GM18499 (cell line): ENCODE data around the gene EPM2AIP1.
"Not testable (repeated sequence)": the region's sequence is repeated elsewhere in the genome, so short reads cannot be mapped to it uniquely, and the experiment has no call there.

Experiments used
- ATAC-seq: cut with Tn5 transposase; IDR thresholded peaks from one replicate; pipeline ENCODE4 v1.9.1; 2021; ENCODE audit warnings: moderate number of reproducible peaks; ENCODE audit not compliant: insufficient read depth, unreplicated experiment

The EPM2AIP1 gene

DNA sequence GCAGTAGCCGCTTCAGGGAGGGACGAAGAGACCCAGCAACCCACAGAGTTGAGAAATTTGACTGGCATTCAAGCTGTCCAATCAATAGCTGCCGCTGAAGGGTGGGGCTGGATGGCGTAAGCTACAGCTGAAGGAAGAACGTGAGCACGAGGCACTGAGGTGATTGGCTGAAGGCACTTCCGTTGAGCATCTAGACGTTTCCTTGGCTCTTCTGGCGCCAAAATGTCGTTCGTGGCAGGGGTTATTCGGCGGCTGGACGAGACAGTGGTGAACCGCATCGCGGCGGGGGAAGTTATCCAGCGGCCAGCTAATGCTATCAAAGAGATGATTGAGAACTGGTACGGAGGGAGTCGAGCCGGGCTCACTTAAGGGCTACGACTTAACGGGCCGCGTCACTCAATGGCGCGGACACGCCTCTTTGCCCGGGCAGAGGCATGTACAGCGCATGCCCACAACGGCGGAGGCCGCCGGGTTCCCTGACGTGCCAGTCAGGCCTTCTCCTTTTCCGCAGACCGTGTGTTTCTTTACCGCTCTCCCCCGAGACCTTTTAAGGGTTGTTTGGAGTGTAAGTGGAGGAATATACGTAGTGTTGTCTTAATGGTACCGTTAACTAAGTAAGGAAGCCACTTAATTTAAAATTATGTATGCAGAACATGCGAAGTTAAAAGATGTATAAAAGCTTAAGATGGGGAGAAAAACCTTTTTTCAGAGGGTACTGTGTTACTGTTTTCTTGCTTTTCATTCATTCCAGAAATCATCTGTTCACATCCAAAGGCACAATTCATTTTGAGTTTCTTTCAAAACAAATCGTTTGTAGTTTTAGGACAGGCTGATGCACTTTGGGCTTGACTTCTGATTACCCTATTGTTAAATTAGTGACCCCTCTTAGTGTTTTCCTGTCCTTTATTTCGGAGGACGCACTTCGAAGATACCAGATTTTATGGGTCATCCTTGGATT lies 674 bp upstream of the EPM2AIP1 start, which contains the start of gene MLH1:
Gene MLH1, plus strand, starts transcription at position 193 of the 958 bp plus-strand sequence. Its CDS starts 30 bp downstream, at position 223.
- ATAC-seq: peak; percentile 92

DNA sequence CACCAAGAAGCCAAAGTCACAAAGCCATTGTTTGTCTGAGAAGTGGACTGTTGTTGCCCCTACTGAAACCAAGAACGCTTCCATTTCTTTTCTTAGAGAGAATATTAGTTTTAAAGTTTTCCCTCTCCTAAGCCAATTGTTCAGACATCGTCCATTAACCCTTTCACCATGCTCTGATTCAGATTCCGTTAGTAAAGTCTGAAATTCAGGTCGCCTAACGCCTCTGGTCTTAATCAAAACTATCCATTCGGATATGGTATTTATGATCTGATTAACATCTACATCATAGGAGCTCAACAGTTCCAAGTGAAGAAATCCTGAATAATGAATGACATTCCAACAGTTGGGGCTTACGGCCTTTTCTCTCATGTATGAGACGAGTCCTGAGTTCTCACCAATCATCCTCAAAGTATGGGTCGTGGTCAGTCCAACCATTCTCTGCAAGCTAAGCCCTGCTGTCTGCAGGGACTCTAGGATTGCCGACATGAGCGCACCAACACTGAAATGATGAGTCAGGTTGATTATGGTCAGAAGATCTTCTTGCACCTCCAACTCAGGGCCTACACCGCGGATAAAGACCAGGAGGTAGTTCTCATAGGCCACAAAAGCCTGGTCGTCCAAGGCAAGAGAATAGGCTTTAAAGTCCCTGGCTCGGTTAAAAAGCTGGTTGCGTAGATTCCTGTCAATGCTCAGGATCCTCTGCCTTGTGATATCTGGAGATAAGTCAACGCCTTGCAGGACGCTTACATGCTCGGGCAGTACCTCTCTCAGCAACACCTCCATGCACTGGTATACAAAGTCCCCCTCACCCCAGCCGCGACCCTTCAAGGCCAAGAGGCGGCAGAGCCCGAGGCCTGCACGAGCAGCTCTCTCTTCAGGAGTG lies 767 bp downstream of the EPM2AIP1 start:
- ATAC-seq: no peak

DNA sequence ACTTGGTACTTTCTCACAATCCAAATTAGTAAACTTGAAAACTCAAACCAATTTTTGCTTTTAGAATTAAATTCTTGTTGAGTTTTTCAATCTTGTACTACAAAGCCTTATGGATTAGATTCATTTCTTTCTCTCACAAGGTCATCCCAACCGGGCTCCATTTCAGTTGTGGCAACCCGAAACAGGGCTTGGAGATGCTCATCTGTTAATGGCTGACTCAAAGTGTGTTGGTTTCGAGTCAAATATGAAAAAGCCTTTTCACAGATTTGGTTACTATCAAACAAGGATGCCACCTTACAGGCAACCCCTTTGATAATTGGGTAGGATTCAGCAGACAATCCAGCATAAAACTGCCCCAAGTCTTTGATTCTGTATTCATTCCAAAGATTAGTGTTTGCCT lies 1.8 kb downstream of the EPM2AIP1 start:
- no peak for ATAC-seq

DNA sequence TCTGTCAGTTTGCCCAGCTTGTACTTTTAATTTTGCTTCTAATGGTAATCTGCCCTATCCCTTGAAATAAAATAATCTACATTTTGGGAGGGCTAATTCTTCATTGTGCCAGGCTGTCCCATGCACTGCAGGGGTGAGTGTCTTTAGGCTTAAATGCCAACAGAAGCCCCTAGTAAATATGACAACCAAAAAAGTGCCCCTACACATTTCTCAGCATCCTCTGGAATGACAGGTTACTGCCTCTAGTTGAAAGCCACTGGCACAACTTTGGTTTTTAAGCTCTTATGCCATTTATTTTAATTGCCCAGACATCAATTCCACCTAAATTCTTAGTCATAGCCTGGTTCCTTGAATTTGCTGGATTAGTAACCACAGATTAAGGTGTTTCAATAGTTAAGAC lies 3.4 kb downstream of the EPM2AIP1 start:
- no peak for ATAC-seq

DNA sequence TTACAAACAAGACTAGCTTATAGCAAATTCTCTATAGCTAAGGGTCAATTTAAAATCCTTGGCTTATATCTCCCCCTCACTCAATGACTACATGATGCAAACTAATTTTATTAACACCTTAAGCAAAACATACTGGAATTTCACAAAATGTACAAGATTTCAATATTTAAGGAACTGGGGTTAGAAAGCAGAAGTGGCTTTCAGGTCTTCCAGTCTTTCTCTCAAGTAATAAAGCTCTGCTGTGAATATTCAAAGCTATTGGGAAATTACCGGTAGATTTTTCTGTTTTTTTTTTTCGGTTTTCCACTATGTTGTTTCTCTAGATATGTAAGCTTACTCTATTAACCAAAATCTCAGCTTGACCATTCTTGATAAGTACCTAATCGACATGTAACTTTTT lies 3.9 kb downstream of the EPM2AIP1 start:
- no peak for ATAC-seq

DNA sequence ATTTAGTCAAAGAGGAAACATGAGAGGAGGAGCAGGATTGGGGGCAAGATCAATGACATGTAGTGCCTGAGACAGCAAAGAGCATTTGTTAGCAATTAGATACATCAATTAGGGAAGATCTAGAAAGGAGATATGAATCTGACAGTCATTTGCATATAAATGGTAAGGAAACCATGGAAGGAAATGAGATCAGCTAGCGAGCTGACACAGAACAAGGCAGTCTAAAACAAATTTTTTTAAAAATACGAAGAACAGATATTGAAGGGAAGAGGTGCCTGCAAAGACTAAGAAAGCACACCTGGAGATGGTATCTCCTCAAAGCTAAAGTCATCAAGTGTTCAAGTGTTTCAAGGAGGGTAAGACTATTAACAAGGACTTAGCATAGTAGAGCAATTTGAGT lies 4.6 kb downstream of the EPM2AIP1 start:
- ATAC-seq: no peak

DNA sequence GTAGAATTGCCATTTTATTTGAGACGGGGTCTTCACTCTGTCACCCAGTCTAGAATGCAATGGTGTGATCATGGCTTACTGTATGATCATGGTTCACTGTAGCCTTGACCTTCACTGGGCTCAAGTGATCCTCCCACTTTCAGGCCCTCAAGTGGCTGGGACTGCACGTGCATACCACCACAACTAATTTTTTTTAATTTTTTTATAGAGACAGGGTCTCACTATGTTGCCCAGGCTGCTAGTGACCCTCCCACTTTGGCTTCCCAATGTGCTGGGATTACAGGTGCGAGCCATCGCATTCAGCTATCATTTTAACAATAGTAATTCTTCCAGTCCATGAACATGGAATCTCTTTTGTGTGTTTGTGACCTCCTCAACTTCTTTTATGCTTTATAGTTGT lies 11.9 kb downstream of the EPM2AIP1 start:
- ATAC-seq: no peak

DNA sequence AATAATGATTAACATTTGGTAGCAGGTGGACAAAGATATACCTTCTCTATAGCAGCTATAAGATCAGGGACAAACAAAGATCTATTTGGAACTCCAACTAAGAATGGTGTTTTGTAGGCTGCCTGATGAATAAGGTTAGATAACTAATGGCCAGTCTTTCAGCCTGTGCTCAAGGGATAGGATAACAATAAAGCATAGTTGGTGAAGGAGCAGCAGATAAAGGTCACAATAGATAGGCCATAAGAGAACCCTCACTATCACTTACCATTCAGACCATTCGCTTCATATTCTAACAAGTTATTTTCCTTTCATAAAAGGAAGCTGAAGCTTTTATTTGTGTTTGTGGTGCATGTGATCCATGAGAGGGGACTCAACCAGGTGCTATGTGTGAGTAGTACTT lies 19.8 kb downstream of the EPM2AIP1 start:
- no peak for ATAC-seq

DNA sequence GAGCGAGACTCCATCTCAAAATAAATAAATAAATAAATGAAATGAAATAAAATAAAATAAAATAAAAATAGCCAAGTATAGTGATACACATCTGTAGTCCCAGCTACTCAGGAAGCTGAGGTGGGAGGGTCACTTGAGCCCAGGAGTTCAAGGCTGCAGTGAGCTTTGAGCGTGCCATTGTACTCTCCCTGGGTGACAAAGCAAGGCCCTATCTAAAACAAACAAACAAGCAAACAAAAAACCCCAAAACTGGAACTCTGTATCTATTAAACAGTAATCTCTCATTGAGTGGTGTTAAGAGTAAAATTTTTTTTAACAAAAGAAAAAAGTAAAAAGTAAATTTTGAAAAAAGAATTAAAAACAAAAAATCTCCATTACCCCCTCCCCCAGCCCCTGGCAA lies 20.8 kb downstream of the EPM2AIP1 start:
- ATAC-seq: no peak

DNA sequence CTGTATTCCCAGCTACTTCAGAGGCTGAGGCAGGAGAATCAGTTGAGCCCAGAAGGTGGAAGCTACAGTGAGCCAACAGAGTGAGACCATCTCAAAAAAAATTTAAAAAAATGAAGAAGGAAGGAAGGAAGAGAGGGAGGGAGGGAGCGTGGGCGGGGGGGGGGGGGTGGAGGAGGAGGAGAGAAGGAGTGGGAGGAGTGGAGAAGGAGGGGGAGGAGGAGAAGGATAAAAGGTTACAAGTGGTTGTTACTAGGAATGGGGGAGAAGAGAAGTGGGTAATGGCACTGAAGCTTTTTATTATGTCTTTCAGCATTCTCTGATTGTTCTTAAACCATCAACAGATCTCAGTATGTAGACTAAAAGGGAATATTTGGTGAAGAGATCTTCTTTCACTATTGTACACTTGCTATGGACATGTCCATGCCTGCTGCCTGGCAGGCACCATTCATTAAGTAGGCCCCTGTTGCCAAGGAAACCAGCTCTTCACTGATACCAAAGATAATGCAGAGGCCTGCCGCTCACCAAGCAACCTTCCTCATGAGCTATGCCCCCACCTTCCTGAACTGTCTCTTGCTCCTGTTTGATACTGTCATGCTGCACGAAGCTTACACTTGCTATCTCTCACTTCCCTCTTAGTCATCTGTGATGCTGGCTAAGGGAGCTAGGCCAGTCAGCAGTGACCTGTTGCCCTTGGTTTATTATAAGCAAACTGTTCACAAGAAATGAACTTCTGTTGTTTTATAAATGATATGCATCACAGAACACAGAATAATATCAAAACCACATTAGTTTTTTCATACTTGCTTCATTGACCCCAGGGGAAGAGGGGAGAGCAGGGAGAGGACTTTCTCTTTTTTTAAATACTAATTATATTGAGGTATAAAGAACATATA lies 23.1 kb downstream of the EPM2AIP1 start:
- ATAC-seq: peak; percentile 99

DNA sequence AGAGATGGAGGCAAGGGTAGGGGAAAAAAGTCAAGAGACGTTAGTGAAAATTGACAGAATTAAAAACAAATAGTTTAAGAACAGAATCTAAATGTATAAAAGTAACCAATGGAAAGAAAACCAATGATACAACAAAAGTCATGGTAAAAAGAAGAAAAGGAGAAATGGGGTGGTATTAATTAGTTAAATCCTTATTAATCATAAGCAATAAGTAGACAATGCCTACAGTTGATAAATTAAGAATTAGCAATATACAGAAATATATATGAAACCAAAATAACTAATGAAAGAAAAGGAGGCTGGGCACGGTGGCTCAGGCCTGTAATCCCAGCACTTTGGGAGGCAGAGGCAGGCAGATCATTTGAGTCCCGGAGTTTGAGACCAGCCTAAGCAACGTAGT lies 23.8 kb downstream of the EPM2AIP1 start:
- ATAC-seq: no peak

DNA sequence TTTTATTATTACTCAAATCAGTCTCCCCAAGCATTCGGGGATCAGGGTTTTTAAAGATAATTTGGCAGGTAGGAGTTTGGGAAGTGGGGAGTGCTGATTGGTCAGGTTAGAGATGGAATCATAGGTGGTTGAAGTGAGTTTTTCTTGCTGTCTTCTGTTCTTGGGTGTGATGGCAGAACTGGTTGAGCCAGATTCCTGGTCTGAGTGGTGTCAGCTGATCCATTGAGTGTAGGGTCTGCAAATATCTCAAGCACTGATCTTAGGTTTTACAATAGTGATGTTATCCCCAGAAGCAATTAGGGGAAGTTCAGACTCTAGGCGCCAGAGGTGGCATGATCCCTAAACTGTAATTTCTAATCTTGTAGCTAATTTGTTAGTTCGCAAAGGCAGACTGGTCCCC lies 27.5 kb downstream of the EPM2AIP1 start:
- no peak for ATAC-seq

DNA sequence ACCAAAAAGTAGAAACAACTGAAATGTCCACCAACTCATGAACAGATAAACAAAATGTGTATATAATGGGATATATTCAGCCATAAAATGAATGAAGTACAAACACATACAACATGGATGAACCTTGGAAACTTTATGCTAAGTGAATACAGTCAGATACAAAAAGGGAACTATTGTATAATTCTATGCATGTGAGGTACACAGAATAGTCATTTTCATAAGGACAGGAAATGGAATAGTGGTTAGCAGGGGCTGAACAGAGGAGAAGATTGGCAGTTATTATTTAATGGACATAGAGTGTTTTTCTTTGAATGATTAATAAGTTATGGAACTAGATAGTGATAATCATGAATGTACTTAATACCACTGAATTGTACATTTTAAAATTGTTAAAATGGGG lies 28.1 kb downstream of the EPM2AIP1 start:
- ATAC-seq: no peak

DNA sequence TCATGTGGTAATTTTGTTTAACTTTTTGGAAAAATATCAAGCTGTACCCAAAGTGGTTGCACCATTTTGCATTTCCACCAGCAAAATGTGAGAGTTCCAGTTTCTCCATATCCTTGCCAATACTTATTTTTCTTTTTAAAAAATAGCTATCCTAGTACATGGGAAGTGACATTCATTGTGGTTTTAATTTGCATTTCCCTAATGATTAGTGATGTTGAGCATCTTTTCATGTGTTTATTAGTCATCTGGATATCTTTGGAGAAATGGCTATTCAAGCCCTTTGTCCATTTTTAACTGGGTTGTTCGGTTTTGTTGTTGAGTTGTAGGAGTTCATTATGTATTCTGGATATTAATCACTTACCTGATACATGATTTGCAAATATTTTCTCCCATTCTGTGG lies 28.6 kb downstream of the EPM2AIP1 start:
- no peak for ATAC-seq

DNA sequence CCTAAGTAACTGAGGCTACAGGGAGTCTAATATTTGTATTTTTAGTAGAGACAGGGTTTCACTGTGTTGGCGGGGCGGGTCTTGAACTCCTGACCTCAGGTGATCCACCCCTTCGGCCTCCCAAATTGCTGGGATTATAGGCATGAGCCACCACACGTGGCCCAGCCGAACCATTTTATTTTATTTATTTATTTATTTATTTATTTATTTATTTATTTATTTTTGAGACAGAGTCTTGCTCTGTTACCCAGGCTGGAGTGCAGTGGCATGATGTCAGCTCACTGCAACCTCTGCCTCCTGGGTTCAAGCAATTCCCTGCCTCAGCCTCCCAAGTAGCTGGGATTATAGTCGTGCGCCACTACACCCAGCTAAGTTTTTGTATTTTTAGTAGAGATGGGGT lies 29.9 kb downstream of the EPM2AIP1 start:
- not testable (repeated sequence) for ATAC-seq

DNA sequence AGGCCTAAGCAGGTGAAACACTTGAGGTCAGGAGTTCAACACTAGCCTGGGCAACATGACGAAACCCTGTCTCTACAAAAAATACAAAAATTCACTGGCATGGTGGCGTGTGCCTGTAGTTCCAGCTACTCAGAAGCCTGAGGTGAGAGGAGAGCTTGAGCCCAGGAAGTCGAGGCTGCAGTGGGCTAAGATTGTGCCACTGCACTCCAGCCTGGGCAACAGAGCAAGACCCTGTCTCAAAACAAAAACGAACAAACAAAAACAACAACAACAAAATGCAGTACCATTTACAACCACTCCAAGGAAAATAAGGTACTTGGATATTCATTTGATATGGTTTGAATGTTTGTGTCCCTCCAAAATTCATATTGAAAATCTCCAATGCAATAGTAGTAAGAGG lies 32.4 kb downstream of the EPM2AIP1 start:
- ATAC-seq: no peak

DNA sequence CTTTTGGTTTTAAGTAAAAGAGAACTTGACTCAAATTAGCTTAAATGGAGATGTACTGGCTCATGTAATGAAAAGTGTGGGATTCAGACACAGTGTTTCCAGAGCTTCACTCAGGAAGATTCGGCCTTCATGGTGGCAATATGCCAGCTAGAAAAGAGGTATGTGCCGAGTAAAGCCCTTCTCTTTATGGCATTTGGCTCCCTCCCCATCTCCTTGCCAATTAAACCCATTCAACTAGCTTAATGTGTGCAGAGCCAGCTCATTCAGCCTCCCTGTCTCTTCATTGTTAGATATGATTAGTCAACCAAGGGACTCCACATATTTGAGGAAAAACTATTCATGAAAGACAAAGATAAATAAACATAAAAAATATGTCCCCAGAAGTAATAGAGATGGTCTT lies 33.1 kb downstream of the EPM2AIP1 start:
- no peak for ATAC-seq

DNA sequence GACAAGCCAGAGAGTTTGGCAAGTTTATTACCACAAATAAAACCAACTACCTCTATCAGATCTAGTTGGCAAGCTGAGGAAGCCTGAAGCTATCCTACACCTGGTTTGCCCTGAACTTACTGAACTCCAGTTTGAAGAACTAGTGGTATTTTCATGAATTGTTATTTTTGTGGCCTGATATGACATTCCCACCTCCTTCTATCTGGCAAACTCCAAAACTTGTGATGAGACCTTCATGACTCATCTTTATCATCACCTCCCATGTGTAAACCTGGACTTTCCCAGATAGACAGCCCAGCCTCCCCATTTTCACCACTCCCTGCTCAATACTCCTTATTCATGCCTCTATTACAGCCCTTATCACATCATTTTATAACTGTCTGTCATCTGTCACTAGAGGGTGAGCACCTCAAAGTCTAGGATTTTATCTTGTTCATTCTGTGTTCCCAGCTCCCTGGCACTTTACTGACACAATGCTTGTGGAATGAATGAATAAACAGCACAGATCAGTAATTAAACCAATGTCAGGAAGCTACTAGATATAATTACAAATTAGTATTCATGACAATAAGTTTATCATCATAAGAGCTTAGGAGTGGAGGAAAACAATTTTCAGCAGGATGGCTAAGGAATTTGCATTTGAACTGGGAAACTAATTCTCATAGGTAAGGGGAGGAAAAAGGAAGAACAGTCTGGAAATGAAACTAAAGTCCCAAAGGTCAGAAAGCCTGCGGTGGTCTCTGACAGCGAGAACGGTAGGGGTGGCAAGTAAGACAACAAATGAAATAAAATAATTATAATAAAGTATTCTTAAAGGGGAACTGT lies 34.9 kb downstream of the EPM2AIP1 start:
- no peak for ATAC-seq

DNA sequence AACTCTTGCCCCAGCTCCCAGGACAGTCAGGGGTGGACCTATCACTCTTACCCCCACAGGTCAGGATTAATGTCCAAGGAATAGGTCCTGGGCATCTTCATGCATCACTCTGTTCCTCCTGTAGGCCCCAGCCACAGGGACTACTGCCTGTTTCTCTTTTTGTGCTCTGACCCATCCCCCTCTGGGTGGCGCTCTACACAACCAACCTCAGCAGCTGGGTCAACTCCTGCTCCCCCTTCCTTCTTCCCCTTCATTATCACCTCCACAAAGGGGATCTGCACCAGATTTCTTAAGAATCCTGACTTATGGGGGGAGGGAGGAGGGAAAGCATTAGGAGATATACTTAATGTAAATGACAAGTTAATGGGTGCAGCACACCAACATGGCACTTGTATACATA lies 35.9 kb downstream of the EPM2AIP1 start:
- ATAC-seq: no peak
